Measurements from ENCODE around the gene FAM162B. TPM values are rescaled to one million over a fixed set of nuclear protein-coding genes. Genes with fewer than 3 reads are reported as not detected.
"Not testable (repeated sequence)": the region's sequence is repeated elsewhere in the genome, so short reads cannot be mapped to it uniquely, and the experiment has no call there.

The FAM162B gene
- total RNA-seq, 1 donor from 2014 or later, result 3.6 TPM

- ATAC-seq; intact Hi-C loops (cut with micrococcal nuclease); DNase-seq: not testable (repeated sequence)
Observed at GRCh38 chr6:116740486-116740885, 25.0 kb downstream of the FAM162B start.

GRCh38 chr6:116737004-116737403 is 28.5 kb downstream of the FAM162B start:
- DNase-seq, result no peak
- intact Hi-C loops (cut with micrococcal nuclease), result no loop called here
- ATAC-seq, result no peak

GRCh38 chr6:116730513-116730912 is 35.0 kb downstream of the FAM162B start:
- intact Hi-C loops (cut with micrococcal nuclease), result no loop called here
- no peak for ATAC-seq
- no peak for DNase-seq

GRCh38 chr6:116726947-116727346 is 38.6 kb downstream of the FAM162B start:
- DNase-seq, result no peak
- intact Hi-C loops (cut with micrococcal nuclease), result no loop called here
- no peak for ATAC-seq

- ATAC-seq (no peak), DNase-seq (no peak)
- intact Hi-C loops (cut with micrococcal nuclease), result no loop called here
Observed at GRCh38 chr6:116714761-116715160, 50.8 kb downstream of the FAM162B start.

- intact Hi-C loops (cut with micrococcal nuclease), result no loop called here
- ATAC-seq (no peak), DNase-seq (no peak)
Observed at GRCh38 chr6:116714296-116714695, 51.2 kb downstream of the FAM162B start.

GRCh38 chr6:116705917-116706316 is 59.6 kb downstream of the FAM162B start:
- intact Hi-C loops (cut with micrococcal nuclease), result no loop called here
- ATAC-seq (no peak), DNase-seq (no peak)

GRCh38 chr6:116703888-116704287 is 61.6 kb downstream of the FAM162B start:
- intact Hi-C loops (cut with micrococcal nuclease); DNase-seq; ATAC-seq: not testable (repeated sequence)

Other genes starting within 250 kb of the FAM162B start
- gene TRAPPC3L, start 220.0 kb downstream of the FAM162B start, total RNA-seq, result 0.40 TPM
- gene CALHM4, start 212.0 kb downstream of the FAM162B start, total RNA-seq, result 0.32 TPM
- gene RWDD1, start 194.2 kb downstream of the FAM162B start, total RNA-seq, result 72.4 TPM
- gene RSPH4A, start 149.2 kb downstream of the FAM162B start, total RNA-seq, result 0.17 TPM
- 3.8 TPM for gene ZUP1, start 97.0 kb downstream of the FAM162B start, total RNA-seq
- 7.2 TPM for gene KPNA5, start 84.5 kb downstream of the FAM162B start, total RNA-seq
- gene GPRC6A, start 63.4 kb upstream of the FAM162B start, total RNA-seq, result not detected
- not detected for gene RFX6, start 111.5 kb upstream of the FAM162B start, total RNA-seq